ENCODE measurements around the gene GPR176. TPM values are rescaled to one million over a fixed set of nuclear protein-coding genes. Genes with fewer than 3 reads are reported as not detected.

GPR176 gene
- polyA plus RNA-seq, 1 donor from 2014 or later: 8.3 TPM

DNA sequence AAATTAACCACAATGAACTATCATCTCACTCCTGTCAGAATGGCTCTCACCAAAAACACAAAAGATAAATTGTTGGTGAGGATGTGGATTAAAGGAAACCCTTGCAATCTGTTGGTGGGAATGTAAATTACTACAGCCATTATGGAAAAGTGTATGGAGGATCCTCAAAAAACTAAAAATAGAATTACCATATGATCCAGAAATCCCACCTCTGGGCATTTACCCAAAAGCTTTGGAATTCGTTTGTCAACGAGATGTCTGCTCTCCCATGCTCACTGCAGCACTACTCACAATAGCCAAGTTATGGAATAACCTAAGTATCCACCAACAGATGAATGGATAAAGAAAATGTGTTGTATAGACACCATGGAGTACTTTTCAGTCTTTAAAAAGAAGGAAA lies 159.1 kb downstream of the GPR176 start:
- no peak overlapping the region for H2AFZ ChIP-seq (ENCODE audit: low read depth, low read length)
- H3K27me3 ChIP-seq (ENCODE audit: insufficient read depth, low read depth, low read length): no peaks in the 10 kb centered on the region
- no peak overlapping the region for H3K9ac ChIP-seq (ENCODE audit: low read length)
- H3K9me3 ChIP-seq (ENCODE audit: low read length): no peaks in the 10 kb centered on the region
- no peaks in the 10 kb centered on the region for H3K9me2 ChIP-seq (ENCODE audit: insufficient read depth, low read length)
- no peaks in the 10 kb centered on the region for H4K20me1 ChIP-seq (ENCODE audit: insufficient read depth)
- TF ChIP-seq EP300 (conservative IDR thresholded peaks at IDR 0.05; ENCODE audit: poor library complexity, severe bottlenecking): no peak
- no peak for TF ChIP-seq EZH2 (IDR thresholded peaks at IDR 0.05; ENCODE audit: borderline replicate concordance, insufficient read depth, low read length, poor library complexity, severe bottlenecking)
- TF ChIP-seq, protein P1, sequence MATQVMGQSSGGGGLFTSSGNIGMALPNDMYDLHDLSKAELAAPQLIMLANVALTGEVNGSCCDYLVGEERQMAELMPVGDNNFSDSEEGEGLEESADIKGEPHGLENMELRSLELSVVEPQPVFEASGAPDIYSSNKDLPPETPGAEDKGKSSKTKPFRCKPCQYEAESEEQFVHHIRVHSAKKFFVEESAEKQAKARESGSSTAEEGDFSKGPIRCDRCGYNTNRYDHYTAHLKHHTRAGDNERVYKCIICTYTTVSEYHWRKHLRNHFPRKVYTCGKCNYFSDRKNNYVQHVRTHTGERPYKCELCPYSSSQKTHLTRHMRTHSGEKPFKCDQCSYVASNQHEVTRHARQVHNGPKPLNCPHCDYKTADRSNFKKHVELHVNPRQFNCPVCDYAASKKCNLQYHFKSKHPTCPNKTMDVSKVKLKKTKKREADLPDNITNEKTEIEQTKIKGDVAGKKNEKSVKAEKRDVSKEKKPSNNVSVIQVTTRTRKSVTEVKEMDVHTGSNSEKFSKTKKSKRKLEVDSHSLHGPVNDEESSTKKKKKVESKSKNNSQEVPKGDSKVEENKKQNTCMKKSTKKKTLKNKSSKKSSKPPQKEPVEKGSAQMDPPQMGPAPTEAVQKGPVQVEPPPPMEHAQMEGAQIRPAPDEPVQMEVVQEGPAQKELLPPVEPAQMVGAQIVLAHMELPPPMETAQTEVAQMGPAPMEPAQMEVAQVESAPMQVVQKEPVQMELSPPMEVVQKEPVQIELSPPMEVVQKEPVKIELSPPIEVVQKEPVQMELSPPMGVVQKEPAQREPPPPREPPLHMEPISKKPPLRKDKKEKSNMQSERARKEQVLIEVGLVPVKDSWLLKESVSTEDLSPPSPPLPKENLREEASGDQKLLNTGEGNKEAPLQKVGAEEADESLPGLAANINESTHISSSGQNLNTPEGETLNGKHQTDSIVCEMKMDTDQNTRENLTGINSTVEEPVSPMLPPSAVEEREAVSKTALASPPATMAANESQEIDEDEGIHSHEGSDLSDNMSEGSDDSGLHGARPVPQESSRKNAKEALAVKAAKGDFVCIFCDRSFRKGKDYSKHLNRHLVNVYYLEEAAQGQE (IDR thresholded peaks at IDR 0.05; ENCODE audit: borderline replicate concordance): no peak
- TF ChIP-seq SMC3 (conservative IDR thresholded peaks at IDR 0.05; ENCODE audit: poor library complexity): no peak
- no peaks in the 10 kb centered on the region for H3K79me2 ChIP-seq (replicated peaks; ENCODE audit: insufficient read depth, low read length)
- no peak overlapping the region for H3K4me2 ChIP-seq (ENCODE audit: low read length)
- H3F3A ChIP-seq (ENCODE audit: insufficient read depth, low read length, poor library complexity, severe bottlenecking): no peaks in the 10 kb centered on the region
- no peak overlapping the region for H3K27ac ChIP-seq (ENCODE audit: low read length)
- H3K36me3 ChIP-seq (ENCODE audit: insufficient read depth, low read length): no peaks in the 10 kb centered on the region
- H3K4me3 ChIP-seq (ENCODE audit: low read length): no peak overlapping the region

DNA sequence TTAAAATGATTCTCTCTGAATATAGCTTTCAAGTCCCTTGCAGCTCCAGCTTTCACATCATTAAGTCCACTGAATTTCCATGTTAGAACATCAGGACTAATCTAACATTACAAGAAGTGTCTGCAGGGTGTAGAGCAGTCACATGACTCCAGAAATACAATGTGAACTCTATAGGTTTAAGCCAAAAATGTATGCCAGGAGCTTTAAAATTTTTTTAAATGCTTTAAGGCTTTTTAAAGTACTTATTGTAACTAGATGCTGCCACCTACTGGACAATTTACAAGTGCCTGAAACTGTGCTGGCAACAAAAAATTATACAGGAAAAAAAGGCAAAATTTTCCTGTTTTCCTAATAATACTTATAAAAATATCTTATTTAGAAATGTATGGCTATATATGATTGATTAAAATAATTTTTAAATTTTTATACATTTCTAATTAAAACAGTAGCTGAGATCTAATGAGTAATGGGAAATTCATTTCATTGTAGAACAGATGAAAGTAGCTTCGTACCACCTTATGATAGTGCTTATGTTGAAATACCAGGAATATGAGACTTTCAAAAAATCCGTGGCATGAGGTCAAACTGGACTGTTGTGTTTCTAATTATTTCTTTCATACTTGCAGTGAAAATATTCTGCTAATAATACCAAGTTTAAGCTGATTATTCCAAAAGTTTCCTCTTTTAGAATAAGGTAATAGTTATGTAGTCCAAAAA lies 163.1 kb downstream of the GPR176 start:
- Histone ChIP-seq H3K36me3 (ENCODE audit: insufficient read depth, low read length) (no peaks in the 10 kb centered on the region), H3K4me3 (ENCODE audit: low read length) (no peak overlapping the region), H3F3A (ENCODE audit: insufficient read depth, low read length, poor library complexity, severe bottlenecking) (no peaks in the 10 kb centered on the region), H4K20me1 (ENCODE audit: insufficient read depth) (no peaks in the 10 kb centered on the region), H2AFZ (ENCODE audit: low read depth, low read length) (no peak overlapping the region), H3K27ac (ENCODE audit: low read length) (no peak overlapping the region), H3K9ac (ENCODE audit: low read length) (no peak overlapping the region), H3K4me2 (ENCODE audit: low read length) (no peak overlapping the region), H3K79me2 (replicated peaks; ENCODE audit: insufficient read depth, low read length) (no peaks in the 10 kb centered on the region), H3K9me2 (ENCODE audit: insufficient read depth, low read length) (no peaks in the 10 kb centered on the region), H3K27me3 (ENCODE audit: insufficient read depth, low read depth, low read length) (no peaks in the 10 kb centered on the region), H3K9me3 (ENCODE audit: low read length) (no peaks in the 10 kb centered on the region)
- TF ChIP-seq, protein P2, sequence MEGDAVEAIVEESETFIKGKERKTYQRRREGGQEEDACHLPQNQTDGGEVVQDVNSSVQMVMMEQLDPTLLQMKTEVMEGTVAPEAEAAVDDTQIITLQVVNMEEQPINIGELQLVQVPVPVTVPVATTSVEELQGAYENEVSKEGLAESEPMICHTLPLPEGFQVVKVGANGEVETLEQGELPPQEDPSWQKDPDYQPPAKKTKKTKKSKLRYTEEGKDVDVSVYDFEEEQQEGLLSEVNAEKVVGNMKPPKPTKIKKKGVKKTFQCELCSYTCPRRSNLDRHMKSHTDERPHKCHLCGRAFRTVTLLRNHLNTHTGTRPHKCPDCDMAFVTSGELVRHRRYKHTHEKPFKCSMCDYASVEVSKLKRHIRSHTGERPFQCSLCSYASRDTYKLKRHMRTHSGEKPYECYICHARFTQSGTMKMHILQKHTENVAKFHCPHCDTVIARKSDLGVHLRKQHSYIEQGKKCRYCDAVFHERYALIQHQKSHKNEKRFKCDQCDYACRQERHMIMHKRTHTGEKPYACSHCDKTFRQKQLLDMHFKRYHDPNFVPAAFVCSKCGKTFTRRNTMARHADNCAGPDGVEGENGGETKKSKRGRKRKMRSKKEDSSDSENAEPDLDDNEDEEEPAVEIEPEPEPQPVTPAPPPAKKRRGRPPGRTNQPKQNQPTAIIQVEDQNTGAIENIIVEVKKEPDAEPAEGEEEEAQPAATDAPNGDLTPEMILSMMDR (IDR thresholded peaks at IDR 0.05; ENCODE audit: poor library complexity, severe bottlenecking): peak; percentile 79
- TF ChIP-seq TAF1 (IDR thresholded peaks at IDR 0.05; ENCODE audit: low read depth) (no peak), RAD21 (conservative IDR thresholded peaks at IDR 0.05) (peak; percentile 79), POLR2AphosphoS5 (IDR thresholded peaks at IDR 0.05) (no peak), EP300 (conservative IDR thresholded peaks at IDR 0.05; ENCODE audit: poor library complexity, severe bottlenecking) (no peak), MXI1 (conservative IDR thresholded peaks at IDR 0.05; ENCODE audit: poor library complexity, severe bottlenecking) (no peak), EZH2 (IDR thresholded peaks at IDR 0.05; ENCODE audit: borderline replicate concordance, insufficient read depth, low read length, poor library complexity, severe bottlenecking) (no peak), SMC3 (conservative IDR thresholded peaks at IDR 0.05; ENCODE audit: poor library complexity) (peak; percentile 86)
- TF ChIP-seq, protein P1 (IDR thresholded peaks at IDR 0.05; ENCODE audit: borderline replicate concordance): no peak
